Astrocyte of the hippocampus (primary cell): ENCODE results near the gene SLC2A6.
A peak's percentile ranks its signal among the peaks of the same experiment; 100 is the strongest.

Experiments used
- DNase-seq: peaks from one replicate; pipeline ENCODE4 v3.0.0; 2011; ENCODE audit warnings: low read depth, low spot score

Gene SLC2A6

GRCh38 chr9:133515615-133516255 lies 36.8 kb upstream of the SLC2A6 start:
- DNase-seq, result no peak

- no peak for DNase-seq
Observed at GRCh38 chr9:133515240-133515610, 36.3 kb upstream of the SLC2A6 start.

- peak; percentile 44 for DNase-seq
Observed at GRCh38 chr9:133514460-133515239, 35.8 kb upstream of the SLC2A6 start.

GRCh38 chr9:133513214-133514100 lies 34.6 kb upstream of the SLC2A6 start:
- no peak for DNase-seq

- no peak for DNase-seq
Observed at GRCh38 chr9:133512253-133513213, 33.6 kb upstream of the SLC2A6 start.

GRCh38 chr9:133511607-133512006 lies 32.7 kb upstream of the SLC2A6 start:
- DNase-seq, result no peak

- DNase-seq, result no peak
Observed at GRCh38 chr9:133510926-133511505, 32.1 kb upstream of the SLC2A6 start.

- DNase-seq, result peak; percentile 72
Observed at GRCh38 chr9:133509179-133510083, 30.5 kb upstream of the SLC2A6 start.

- no peak for DNase-seq
Observed at GRCh38 chr9:133508046-133508445, 29.1 kb upstream of the SLC2A6 start.

- DNase-seq, result no peak
Observed at GRCh38 chr9:133507246-133507965, 28.5 kb upstream of the SLC2A6 start.

- DNase-seq, result peak; percentile 75
Observed at GRCh38 chr9:133506653-133507038, 27.7 kb upstream of the SLC2A6 start.

- DNase-seq, result no peak
Observed at GRCh38 chr9:133505901-133506652, 27.2 kb upstream of the SLC2A6 start.

GRCh38 chr9:133505186-133505830 lies 26.4 kb upstream of the SLC2A6 start:
- DNase-seq, result peak; percentile 29

GRCh38 chr9:133502112-133502511 lies 23.2 kb upstream of the SLC2A6 start:
- DNase-seq, result no peak

- DNase-seq, result no peak
Observed at GRCh38 chr9:133499892-133500270, 21.0 kb upstream of the SLC2A6 start.

GRCh38 chr9:133499132-133499891 lies 20.4 kb upstream of the SLC2A6 start:
- DNase-seq, result no peak
